ENCODE data around the gene PPME1.

Gene PPME1

DNA sequence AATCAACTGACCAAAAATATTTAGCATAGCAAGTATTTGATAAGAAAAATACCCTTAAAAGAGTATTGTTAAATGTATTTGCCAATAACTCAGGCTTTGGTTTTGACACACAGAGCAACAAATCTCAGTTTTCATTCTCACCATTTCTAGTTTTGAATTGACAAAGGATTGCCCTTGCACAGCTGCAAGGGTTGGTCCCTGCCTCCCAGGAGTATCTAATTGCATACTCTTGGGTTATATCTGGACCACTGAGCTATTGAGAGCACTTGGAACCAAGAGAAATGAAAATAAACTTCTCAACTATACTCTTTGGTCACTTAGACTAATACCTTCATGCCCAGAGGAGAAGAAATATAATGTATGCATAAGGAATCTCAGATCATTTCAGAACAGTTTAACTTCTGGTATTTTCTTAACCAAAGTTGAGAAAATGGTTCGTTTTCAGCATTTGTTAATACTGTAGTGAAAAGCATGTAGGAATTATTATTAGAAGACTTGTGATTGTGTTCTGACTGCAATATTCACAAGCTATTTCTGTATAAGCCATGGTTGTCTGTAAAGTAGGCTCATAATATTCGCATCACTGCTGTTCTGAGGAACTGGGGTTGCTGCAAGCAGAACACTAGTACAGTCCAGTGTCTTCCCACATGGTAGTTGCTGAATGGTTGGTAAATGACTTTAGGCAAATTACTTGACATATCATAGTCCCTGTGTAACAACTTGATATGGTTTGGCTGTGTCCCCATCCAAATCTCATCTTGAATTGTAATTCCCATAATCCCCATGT is 8.2 kb upstream of the PPME1 start:
- peak; percentile 78 for DNase-seq

DNA sequence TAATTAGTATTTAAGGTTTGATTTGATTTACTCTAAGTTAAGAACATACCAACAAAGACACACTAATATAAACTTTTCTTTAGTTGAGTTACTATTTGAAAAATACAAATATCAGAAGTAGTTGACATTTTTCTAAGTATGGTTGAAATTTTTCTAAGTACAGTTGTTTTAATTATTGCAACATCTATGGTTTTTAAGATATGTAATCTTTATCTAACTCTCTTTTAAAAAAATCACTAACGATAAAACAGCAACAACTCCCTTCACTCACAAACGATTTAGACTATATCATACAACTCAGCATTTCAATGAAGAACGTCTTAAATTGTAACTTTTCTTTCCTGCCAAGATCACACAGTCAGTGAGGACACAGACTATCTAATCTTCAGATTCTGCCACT is 2.3 kb upstream of the PPME1 start:
- no peak for DNase-seq

DNA sequence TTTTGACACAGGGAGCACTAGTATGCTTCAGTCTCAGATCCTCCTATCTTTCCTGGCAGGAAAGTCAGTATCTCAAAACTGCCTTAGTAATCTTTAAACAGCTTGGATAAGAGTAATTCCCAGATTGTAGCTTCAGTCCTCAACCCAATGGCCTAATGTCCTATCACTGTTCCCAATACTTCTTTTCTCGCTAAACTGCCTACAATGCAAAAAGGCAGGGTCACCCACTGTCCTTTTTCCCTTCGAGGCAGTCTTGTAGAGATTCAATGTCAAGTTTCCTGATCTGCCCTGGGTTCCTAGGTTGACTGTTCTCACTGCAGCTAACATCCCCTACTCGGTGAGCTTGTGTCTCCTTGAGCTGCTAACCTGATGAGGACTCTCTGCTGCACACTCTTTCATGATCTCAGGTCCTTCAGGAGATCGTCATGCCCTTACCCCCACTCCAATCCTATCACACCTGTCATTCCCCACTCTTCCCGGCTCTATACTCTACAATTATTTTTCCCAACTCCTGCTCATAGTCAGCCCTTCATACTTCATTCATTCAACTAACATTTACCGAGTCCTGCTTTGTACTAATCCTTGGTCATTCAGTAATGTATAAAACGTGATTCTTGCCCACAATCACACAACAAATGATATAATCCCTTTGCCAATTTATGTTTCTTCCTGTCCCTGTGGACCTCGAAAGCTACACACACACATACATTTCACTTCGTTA is 1.2 kb upstream of the PPME1 start:
- no peak for DNase-seq

DNA sequence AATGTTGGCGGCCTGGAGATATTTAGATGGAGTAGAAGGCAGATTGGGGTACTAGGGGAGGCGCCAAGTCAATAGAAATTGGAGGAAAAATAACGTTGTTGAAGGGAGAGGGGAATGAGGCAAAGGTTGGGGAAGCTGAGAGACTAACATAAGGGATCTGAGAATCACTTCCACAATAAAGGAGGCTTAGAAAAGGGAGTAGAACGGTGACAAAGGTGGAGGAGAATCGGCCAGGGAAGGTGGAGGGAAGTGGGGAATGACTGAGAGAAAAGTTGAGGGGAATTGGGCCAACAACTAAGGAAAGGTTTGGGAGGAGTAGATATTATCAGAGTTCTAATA is 510 bp downstream of the PPME1 start:
- DNase-seq: no peak

DNA sequence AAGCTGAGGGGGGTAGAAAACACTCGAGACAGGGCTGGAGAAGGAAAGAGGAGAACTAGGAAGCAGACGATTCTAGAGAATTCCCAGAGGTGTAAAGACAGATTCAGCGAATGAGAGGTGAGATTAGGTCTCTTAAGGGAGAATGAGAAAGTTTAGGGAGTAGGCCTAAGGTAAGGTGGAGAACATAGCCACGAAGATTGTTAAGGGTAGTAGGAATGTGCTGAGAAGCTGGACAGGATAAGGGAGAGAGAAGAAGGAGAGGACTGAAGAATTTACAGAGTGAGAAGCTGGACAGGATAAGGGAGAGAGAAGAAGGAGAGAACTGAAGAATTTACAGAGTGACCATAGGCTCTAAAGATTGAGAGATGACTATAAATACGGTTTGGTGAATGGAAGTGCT is 908 bp downstream of the PPME1 start:
- no peak for DNase-seq

DNA sequence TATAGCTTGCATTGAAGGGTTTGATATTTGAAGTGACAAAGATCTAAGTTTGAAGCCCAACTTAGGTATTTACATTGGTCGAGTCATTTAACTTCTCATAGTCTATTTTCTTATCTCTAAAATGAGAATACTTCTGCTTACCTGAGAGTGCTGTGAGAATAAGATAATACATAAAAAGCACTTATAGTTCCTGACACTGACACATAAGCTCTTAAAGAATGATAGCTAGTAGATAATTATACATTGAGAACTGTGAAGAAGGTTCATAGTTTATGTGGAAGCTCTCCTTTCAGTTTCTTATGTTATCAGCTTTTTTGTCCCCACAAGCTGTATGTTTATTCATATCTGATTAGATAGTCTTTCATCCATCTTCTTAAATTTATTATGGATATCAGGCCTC is 4.8 kb downstream of the PPME1 start:
- DNase-seq: no peak

DNA sequence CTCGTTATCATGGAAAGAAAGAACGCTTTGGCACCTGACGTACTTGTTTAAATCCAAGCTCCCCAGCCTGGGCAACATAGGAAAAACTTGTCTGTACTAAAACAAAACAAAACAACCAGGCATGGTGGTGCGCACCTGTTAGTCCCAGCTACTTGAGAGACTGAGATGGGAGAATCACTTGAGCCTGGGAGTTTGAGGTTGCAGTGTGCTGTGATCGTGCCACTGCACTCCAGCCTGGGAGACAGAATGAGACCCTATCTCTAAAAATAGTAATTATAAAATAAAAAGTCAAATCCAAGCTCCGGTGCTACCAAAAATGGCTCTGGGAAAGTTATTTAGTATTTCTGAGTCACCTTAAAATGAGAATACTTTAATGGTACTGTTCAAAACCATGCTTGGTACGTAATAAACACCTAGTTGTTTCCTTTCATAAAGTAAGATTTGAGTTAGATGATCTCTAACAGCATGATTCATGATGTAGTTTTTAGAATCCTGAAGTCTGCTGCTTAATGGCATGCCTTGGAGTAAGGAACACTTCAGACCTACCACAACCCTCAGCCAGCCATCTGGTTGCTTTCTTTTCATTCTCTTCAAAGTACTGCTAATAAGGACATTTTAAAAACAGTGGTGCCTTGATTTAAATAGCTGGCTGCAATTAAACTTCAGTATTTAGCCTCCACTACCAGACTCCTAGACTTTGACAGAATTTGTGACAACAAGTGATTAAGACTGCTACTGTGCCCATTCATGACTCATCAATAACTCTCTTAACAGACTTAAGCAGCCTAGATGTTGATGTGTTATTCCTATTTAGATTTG is 8.4 kb downstream of the PPME1 start:
- DNase-seq: no peak

DNA sequence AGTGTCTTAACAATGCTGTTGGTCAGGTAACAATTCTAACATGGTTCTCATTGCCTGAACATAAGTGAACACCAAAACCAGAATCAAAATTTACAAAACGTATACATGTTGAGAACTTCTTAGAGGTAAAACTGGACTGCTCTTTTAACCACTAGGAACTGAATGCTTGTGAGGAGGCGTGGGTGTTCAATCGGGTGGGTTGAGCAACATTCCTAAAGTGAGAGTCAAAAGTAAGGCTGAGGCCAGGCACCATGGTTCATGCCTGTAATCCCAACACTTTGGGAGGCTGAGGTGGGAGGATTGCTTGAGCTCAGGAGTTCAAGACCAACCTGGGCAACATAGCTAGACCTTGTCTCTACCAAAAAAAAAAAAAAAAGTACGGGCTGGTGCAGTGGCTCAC is 11.5 kb downstream of the PPME1 start:
- no peak for DNase-seq

DNA sequence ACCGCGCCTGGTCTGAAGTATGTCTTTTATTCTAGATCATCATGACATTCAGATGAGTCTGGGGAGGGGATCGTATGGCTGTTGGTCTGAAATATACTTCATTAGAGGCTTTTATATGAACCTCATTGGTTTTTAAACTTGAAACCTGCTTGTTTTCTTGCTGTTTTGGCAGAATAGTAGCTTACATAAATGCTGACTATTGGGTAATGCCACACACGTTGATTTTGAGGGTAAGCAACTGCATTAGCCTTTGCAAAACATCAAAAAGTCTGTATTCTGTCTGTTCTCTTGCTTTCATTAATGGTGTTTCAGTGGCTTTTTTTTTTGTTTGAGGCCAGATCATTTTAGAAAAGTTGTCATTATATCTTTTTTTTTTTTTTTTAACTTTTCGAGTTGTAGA is 14.2 kb downstream of the PPME1 start:
- no peak for DNase-seq

DNA sequence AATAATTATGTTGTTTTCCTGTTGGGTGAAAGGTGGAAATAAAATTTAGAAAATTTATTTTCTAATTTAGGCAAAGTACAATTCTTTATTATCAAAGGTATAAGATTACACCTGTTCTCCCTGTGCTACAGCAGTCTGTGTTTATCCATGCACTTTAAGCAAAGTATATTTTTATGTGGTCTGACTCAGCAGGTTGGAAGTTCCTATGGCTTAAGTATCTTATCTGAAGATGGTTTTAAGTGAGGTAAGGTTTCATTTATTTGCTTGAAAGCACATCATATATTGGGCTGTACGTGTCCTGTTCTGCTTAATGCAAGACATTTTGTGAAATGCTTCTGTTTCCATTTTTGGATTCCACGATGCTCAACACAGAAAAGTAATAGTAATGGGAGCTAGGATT is 14.6 kb downstream of the PPME1 start:
- DNase-seq: peak; percentile 55

DNA sequence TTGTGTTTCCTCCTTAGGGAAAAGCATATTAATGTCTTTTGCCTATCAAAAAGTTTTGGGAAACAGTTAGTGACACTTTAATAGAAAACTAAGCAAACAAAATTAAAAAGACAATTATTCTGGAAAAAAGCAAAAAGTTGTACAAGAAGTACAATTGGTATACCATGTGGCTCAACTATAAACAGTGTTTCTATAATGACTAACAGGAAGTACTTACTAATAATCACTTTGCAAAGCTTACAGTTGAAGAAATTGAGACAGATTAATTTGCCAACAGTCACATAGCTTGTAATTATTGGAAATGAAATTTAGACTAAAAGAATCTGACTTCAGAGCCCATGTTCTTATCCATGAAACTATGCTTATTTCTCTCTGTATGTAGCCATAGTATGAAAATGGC is 24.7 kb downstream of the PPME1 start:
- no peak for DNase-seq

DNA sequence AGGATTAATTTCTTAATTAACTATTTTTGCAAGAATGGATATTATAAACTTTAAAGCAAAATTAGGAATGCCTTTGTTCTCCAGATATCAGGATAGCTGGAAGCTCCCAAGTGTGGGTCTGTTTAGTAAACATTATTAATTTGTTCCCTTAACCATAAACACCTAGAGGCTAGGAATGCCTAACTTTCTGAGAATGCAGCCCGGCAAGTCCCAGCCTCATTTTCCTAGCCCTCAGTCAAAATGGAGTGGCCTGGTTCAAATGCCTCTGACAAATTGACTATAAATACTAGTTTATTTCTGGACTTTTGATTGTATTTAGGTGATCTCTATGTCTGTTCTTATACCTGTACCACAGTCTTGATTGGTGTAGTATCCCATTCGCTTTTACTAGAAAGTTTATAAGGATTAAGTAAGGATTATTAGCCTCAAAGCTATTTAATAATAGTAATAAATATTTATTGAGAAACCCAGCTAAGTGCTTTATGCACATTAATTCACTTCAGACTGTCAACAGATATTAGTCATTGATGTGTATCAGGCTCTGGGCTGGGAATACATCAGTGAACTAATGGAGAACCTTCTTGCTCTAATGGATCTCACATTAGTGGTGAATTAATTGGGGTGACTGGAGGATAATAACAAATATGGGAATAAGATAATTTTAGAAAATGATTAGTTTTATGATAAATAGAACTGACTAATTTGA is 25.8 kb downstream of the PPME1 start:
- DNase-seq: no peak

DNA sequence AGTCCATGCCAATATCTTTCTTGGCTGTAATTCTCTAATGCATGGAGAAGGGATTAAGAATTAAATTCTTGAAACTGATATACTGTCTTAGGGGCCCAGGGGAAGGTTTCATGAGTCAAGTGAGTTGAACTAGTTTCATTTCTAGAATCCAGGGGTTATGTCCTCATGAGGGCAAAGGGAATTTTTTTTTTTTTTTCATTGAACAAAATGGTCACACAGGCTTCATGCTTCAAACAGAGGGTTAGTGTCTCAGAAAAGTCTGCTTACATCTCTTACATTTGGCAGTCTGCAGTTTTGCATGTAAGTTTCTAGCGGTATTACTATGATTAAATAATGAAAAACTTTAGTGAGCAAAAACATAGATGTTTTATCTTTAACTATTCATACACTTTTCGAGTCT is 32.9 kb downstream of the PPME1 start:
- no peak for DNase-seq

DNA sequence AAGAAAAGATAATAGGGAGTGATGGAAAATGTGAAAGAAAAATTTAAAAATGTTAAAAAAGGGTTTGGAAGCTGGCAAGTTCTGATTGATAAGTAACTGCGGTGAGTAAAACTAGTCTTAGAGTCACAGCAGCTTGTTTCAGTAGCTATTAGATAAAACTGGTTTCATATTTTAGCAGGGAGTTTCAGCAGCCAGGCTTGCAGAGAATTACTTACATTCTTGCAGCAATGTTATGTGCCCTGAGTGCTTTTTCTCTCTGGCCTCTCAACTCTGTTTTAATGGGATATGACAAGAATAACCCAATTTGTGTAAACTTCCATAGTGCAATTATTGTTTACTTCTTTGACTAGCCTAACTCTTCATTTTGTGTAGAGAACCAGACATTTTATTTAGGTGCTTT is 33.6 kb downstream of the PPME1 start:
- DNase-seq: no peak

DNA sequence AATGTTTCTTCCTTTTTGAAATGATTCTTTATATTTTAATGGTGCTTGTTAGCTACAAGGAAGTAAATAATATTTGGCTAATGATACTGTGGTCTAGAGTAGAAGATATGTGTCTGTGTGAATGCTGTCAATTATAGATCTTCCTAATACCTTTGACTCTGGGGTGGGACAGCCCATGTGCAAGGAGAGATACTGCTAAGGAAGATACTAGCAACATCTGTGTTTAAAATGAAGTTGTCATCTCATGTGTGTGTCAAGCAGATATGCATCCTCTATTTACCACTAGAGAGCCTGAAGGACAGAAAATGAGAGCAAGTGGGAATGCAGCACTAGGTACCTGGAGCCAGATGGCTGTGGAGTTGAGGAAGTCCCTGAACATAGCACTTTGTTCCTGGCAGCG is 34.1 kb downstream of the PPME1 start:
- DNase-seq: no peak

DNA sequence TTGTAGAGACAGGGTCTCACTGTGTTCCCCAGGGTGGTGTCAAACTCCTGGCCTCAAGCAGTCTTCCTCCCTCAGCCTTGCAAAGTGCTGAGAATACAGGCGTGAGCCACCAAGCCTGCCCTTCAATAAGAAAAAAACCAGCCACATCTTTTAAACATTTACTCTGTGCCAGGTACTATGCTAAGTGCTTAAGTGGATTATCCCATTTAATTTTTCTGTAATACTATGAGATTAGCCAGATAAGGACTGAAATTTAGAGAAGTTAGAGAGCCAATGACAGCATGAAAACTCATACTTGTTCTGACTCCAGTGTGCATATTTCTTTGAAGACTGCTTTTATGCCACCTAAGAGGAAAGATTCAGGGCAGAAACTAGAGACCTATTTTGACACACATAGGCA is 35.7 kb downstream of the PPME1 start:
- DNase-seq: no peak

DNA sequence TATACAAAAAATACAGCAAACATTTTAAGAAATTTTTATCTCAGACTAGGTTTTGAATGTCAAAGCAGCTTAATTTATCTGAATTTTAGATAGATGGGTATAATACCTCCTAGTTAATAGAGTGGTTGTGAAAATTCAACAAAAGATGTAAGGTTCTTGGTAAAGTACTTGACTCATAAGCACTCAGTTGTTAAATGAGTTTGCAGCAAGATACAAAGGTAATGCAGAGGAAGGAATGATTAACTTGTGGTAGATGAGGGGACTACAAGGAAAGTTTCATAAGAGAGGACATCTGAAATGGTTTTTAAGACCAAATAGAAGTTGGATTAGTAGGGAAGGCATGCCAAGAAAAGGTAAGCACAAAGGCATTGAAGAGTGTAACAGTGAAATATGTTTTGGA is 37.4 kb downstream of the PPME1 start:
- no peak for DNase-seq

DNA sequence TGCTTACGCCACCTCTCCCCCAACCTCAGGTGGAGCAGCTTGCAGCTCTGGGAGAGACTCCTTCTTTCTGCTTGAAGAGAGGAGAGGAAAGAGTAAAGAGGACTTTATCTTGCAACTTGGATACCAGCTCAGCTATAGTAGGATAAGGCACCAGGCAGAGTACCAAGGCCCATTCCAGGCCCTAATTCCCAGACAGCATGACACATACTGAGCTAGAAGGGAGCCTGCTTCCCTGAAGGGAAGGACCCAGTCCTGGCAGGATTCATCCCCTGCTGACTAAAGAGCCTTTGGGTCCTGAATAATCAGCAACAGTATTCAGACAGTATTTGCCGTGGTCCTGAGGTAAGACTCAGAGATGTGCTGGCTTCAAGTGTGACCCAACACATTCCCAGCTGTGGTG is 41.4 kb downstream of the PPME1 start:
- DNase-seq: no peak

DNA sequence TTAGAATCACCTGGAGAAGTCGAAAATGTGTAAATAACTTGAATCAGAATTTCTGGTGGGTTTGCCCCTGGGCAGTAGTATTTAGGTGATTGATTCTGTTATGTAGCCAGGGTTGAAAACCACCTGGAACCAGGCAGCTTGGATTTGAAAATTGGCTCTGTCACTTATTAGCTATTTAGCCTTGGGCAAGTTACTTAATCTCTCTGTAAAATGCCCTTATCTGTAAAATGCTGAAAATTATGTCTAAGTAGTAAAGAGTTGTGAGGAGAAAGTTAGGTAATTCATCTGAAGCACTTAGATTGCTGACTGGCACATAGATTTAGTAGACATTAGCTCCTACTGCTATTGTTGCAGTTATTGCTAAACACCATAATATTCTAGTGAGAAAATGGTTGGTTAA is 49.3 kb downstream of the PPME1 start:
- DNase-seq: no peak

DNA sequence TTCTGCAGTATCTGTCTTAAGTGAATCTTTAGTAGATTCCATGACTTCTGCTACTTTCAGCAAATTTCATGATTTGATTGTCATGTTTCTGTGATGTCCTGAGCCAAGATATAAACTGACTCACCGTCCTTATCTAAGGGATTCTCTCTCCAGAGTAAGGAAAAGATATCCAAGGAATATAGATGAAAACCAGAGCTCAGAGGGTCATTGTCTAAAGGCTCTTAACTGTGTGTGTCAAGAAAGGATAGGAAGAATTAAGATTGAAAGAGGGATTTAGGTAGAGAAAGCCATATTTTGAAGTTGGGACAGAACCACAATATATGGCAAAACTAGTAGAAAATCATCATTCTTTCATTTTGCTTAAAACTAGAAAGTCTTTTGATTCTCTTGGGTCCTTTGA is 50.7 kb downstream of the PPME1 start:
- no peak for DNase-seq

DNA sequence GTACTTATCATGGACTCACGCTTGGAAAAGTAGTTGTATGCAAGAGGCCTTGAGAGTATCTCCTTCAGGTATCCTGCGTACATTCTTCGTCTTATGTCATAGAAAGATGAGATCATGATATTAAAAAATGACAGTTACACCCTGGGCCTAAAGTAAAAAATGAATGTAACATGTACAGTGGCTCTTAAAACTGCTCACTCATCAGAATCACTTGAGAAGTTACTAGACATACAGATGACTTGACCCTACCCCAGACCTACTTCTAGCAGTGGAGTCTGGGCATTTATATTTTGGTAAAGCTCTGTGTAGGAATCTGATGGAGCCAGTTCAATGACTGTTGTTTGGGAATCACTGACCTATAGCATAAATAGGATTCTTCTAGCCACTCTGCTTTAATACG is 54.5 kb downstream of the PPME1 start:
- DNase-seq: no peak

DNA sequence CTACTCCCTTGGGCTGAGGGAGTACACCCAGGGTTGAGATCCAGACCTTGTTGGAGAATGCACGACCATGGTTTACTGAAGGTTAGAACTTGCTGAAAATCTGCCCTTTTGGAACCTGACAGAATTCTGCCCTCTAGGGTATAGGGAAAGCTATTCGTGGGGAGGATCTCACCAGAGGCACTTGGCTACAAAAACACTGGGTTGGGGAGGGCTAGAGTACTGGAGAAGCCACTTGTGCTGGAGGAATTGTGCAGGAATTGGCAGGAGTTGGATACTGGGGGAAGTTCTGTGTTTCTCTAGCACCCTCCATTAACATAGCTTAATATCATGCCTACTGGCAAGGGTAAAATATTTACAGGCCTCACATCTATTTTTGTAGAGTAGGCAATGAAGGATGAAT is 55.8 kb downstream of the PPME1 start:
- DNase-seq: no peak

DNA sequence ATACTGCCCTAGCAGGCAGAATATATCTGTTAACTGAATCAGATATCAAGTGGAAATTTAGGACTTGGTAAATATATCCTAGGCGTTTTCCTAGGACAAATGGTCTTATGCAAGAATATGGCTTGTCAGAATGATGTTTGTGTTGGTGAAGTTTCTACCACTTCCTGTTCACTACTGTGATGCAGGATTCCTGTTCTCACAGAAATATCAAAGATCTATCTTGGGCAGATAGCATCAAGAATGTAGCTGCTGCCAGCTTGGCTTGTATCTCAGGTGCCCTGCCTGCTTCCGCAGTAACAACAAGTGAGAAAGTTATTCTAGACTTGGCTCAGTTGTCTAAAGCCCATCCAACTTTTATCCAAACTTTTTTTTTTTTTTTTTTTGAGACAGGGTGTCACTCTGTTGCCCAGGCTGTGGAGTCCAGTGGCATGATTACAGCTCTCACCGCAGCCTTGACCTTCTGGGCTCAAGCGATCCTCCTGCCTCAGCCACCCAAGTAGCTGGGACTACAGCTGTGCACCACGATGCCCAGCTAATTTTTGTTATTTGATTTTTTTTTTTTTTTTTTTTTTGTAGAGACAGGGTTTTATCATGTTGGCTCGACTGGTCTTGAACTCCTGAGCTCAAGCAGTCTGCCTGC is 61.3 kb downstream of the PPME1 start:
- DNase-seq: no peak
